NAMALWA (cell line): Measurements from ENCODE around the gene CLNK.
A peak's percentile ranks its signal among the peaks of the same experiment; 100 is the strongest.

ENCODE experiments used
- DNase-seq: peaks from one replicate; pipeline ENCODE4 v3.0.0-alpha.2; 2015; ENCODE audit warnings: low spot score

CLNK gene

GRCh38 chr4:10684631-10685030 lies at the start of gene CLNK:
Gene CLNK, minus strand, starts transcription at chr4:10684768. Its CDS starts 16,899 bp downstream, at chr4:10667869.
- no peak for DNase-seq

DNA sequence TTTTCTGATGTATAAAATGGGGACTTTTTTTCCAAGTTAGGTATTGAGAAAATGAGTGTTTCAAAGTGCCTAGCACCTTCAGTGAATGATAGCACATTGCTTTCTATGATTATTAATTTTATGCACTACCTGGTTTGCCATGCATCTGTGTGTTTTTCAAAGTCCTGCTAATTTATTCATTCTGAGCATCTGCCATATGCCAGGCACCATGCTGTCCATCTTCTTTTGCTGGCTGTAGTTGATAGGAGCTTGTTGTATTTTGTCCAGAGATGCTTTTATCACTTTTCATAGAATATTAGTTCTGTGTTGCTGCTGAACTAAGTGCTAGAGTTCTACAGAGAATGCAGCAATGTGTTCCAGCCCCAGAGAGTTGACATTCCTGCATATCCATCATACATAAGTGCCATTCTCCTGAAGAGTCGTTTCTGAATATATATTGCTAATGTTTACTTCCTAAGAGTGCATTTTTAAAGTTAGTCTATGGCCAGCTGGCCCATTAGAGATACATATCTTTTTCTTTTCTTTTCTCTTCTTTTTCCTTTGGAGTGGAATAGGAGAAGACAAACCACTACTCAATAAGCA lies 49.0 kb upstream of the CLNK start:
- DNase-seq, result no peak

DNA sequence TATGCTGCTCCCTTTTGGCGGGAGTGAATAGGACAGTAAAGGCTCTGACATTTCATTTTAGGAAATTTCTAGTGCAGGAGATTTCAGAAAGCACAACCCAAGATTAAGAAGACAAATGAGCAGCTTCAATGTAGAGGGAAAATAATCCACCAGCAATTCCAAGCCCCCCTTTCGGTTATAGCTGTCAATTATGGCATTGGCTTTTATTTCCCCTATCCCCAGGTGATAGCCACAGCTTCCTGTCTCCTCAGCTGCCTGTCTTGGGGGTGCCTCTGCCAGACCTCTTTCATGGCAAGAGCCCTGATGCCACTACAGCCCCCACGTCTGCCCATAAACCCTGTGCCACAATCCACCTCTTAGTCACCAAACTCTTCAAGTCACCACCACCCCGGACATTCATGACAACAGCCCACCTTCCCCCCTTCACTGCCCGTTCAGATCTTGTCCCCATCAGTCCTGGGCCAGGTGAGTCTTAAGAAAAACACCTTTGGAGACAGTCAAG lies 48.4 kb upstream of the CLNK start:
- no peak for DNase-seq

DNA sequence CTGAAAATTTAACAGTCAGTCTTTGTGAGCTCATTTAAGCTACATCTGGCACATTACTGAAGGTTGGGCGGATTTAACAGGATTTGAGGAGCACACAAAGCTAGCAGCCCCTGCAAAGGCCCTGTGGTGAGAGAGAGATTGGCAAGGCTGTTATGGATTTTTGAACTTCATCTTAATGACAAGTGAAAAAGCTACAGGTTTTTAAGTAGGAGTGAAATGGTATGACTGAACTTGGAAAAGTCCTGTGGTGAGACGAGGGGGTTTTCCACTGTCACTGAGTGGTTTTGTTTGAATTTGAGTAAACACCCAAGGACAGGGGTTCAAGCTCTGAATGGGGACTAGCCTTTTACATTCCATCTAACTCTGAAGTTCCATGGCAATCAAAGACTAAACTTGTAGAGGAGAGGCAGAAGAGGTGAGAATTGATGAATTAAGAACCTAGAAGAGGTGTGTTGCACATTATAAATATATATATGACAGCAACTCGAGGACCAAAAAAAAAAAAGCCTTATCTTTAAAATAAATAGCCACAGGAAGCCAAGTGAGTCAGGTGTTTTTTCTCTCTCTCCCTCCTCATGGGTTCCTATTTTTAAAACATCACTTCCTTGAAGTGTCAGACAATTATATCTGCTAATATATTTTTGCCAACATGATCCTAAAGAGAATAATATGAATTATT lies 47.8 kb upstream of the CLNK start:
- DNase-seq, result no peak

DNA sequence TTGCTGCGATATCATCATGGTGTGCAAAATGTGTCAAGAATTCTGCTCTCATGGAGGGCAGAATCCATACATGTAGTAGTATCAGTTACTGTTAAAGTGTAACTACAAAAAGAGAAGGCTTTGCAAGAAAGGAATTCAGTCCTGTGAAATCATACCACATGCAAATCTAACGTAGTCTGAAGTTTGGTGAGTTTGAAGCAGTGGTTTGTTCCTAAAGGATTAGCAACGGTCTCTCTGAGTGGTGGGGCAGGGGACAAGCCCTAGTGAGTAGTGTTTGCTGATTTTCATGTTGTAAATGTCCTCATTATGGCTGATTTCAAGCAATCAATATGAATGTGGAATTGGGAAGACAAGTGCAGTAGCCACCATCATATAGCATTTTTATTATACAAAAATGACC lies 47.1 kb upstream of the CLNK start:
- no peak for DNase-seq

GRCh38 chr4:10731162-10731561 lies 46.6 kb upstream of the CLNK start:
- no peak for DNase-seq

DNA sequence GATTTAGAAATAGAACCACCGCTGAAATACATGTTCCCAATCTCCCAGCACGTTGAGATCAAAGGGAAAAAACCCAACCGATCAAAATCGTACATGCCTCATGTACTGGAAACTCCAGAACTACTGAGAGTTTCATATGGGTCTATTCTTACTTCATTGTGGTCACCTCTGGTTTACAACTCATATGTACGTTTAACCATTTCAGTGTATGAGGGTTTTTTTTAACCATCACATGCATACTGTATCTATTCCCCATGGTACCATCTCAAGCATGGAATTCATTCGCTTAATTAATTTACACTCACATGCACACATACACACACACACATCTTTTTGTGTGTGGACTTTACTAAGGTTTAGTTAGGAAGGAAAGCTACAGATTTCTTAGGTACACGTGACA lies 46.0 kb upstream of the CLNK start:
- no peak for DNase-seq

- DNase-seq, result no peak
These were observed 45.5 kb upstream of the CLNK start for GRCh38 chr4:10730019-10730418.

DNA sequence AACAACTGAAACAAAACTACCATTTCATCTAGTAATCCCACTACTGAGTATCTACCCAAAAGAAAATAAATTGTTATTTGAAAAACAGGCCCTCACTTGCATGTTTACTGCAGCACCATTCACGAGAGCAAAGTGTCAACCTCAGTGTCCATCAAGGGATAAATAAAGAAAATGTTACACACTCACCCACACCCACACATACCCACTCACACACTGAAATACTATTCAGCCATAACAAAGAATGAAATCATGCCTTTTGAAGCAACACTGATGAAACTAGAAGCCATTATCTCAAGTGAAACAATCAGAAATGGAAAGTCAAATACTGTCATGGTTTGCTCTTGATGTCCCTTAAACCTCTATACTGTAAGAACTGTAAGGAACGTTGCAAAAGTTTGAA lies 44.8 kb upstream of the CLNK start:
- no peak for DNase-seq

- no peak for DNase-seq
These were observed 43.4 kb upstream of the CLNK start for GRCh38 chr4:10728016-10728415.

DNA sequence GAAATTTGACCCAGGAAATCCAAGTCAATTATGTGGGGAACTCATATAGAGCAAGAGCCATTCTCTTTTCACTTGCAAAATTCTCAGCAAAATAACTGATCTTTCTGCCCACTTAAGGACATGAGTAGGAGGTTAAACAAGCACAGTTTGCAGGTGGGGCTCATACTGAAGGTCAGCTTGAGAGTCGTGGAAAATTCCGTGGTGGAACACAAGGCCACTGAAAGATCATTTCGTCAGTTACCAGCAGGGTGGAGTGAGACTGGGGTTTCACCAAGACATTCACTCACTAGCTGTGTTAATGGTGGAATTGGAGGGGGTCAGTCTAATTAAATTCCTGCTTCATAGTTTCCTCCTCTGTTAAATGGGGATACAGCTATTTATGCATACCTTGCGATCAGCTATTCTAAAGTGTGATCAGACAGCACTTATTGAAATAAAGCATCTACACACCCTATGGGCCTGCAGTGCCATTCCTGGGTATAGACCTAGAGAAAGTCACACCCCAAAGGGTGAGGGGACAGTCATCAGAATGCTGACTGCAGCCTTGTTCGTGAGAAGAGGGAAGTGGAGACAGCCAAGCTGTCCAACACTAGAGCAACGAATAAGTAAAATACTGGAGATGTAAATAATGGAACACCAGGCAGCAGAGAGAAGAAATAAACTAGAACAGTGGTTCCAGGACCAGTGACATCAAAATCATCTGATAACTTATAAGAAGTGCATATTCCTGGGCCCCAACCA lies 42.7 kb upstream of the CLNK start:
- DNase-seq, result no peak

GRCh38 chr4:10722957-10723356 lies 38.4 kb upstream of the CLNK start:
- DNase-seq, result peak; percentile 61

DNA sequence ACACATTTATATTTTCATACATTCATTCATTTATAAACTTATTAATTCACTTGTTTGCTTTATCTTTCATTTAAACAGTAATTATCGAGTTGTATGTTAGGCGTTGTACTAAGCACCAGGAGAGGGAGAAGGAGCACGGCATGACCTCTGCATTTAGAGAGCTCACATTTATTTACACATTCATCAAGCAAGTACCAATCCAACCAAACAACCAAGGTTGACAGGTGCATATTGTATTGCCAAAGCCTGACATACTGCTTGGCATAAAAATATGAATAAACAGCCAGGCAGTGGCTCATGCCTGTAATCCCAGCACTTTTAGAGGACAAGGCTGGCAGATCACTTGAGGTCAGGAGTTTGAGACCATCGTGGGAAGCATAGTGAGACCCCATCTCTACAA lies 37.0 kb upstream of the CLNK start:
- no peak for DNase-seq

DNA sequence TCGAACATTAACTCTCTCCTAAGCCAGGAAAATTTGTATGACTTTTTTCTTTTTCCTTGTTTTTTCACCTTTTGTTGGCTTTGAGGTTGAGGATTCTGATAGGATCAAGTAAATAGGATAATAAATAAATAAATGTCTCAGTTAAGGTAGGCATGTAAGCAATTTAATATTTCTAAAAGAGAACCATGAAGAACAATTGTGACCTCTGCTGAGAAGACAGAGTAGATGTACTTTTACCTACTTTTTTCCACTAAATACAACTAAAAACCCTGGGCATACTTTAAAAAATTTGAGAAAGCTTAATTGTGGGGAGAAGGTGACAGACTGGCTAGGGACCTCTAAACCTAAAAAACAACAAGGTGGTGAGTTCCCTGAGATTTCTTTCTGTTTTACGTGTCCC lies 31.6 kb upstream of the CLNK start:
- DNase-seq, result no peak

DNA sequence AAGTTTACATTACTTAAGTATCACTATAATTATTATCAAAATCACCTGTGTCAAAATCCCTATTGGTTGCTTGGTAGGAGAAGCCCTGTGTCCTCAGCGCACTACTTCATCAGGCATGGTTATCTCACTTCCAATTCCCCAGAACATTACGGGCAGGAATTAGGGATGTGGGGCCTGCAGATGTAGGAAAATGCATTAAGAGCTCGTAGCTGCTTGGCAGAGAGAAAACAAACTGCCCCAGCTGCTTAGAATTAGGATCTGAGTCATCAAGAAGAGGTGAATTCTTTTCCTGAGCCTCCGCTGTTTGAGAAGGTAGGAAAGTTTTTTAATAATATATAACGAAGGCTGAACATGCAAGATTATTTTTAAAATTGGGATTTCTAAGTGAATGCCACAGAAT lies 31.1 kb upstream of the CLNK start:
- no peak for DNase-seq

DNA sequence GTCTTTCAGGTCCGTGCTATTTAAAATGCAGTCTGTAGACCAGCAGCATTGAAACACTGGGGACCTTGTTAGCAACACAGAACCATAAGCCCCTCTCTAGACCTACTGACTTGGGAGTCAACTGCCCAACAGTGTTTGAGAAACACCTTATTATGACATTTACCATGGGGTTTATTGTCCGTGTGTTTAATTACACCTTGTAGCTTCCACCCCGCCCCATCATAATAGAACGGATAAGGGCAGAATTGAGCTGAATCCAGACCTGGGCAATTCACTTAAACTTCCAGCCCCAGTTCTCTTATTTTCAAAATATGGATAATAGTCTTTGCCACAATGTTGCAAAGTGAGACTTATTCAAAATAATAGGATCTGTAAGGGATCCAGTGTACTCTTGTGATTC lies 30.6 kb upstream of the CLNK start:
- DNase-seq, result no peak

DNA sequence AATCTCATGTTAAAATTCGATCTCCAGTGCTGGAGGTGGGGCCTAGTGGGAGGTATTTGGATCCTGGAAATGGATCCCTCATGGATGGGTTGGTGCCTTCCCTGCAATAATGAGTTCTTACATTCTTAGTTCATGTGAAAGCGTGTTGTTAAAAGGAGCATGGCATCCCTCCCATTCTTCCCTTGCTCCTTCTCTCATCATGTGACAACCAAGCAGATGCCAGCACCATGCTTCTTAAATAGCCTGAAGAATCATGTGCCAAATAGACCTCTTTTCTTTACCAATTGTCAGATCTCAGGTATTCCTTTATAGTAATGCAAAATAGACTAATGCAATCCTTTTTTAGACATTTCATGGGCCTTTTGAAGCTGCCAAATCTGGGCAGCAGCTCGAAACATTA lies 29.0 kb upstream of the CLNK start:
- DNase-seq, result no peak

DNA sequence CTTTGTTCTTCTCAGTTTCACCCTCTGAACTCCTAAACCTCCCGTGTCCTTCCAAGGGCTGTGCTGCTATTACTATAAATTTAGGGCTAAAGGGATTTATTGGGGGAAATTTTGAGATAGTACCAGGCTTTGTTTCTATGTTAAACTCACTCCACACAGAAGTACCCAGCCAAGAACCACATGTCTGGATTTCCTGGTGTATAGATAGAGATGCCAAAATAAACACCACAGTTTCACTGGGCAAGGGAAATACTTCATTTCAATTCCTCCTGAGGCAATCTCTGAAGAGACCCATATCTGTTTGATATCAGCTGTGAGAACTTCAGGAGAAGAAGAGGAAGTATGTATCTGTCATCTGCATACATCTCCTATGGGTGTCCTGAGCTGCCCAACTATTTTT lies 21.7 kb upstream of the CLNK start:
- DNase-seq, result no peak

GRCh38 chr4:10704430-10704810 lies 19.9 kb upstream of the CLNK start:
- DNase-seq, result no peak

DNA sequence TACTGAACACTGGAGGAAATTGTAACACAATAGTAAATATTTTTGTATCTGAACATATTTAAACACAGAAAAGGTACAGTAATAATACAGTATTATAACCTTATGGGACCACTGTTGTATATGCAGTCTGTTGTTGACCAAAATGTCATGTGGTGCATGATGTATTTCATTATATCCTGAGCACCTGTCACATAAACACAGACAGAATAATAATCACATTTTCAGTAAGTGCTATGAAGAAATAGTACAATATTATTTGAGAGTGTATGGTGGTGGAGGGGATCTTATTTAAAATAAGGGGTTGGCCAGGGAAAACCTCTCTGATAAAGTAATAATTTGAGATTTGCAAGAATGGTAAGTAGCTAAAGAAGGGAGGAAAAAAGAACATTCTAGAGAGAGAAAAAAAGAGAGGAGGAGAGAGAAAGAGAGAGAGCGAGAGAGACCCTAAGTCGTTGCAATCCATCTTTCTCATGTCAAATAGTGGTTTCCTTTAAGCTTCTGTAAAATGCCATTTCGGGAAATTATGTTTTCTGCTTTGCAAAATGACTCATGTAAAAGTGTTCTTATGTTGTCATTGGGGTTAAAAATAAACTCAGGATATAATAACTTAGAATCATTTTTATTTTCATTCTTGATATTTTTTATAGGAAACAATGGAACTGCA lies 19.3 kb upstream of the CLNK start:
- no peak for DNase-seq

DNA sequence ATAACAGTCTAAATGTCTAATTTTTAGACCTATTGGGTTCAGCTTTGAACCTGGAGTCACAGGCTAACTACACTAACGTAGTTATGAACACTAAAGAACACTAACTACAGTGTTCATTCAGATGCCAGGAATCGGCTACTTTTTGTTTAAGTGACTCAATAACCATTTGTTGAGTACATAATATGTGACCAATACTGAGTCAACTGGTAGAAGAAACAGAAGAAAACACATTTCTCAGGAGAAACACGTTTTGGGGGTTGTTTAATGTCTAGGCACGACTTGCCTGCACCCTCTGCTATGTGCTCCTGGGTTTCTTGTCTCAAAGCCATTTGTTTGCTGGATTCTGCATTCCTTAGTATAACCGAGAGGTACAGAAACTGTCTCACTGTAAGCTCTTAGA lies 18.6 kb upstream of the CLNK start:
- no peak for DNase-seq

- no peak for DNase-seq
These were observed 17.3 kb upstream of the CLNK start for GRCh38 chr4:10701702-10702460.
